ENCODE measurements around the gene PARD3. TPM values are rescaled to one million over a fixed set of nuclear protein-coding genes. Genes with fewer than 3 reads are reported as not detected.

The PARD3 gene
- total and polyA plus RNA-seq, 12 donors = 17.0 to 93.8 (median 47.3) TPM

DNA sequence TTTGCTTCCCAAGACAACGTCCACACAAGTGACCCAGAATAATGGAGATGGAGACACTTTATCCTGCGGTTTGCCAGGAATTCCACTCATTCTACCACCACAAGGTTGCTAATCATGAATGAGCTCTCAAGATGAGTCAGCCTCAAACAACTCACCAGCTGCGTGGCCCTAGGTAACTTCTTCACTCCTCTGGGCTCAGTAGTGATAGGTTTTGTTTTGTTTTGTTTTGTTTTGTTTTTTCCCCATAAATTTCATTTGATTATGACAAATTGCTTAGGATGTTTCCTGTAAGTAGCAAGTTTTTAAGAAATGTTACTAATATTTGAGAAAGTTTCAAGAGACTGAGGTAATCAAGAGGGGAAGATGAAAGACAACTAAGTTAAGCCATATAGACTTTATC is 286.8 kb downstream of the PARD3 start:
- Histone ChIP-seq H3K4me3 (no peak overlapping the region), H3K27ac (no peak overlapping the region), H3K36me3 (replicated peaks in 1 of 2) (no peaks in the 10 kb centered on the region), H3K27me3 (no peaks in the 10 kb centered on the region), H3K9me3 (replicated peaks in 1 of 3) (no peaks in the 10 kb centered on the region), H3K4me1 (replicated peaks in 1 of 2) (peaks cover 9 to 27% of the 10 kb centered on the region in 2 donors)
- peak in 6 of 7 donors; percentile 43 to 69 (median 53) for DNase-seq
- TF ChIP-seq, protein P1, sequence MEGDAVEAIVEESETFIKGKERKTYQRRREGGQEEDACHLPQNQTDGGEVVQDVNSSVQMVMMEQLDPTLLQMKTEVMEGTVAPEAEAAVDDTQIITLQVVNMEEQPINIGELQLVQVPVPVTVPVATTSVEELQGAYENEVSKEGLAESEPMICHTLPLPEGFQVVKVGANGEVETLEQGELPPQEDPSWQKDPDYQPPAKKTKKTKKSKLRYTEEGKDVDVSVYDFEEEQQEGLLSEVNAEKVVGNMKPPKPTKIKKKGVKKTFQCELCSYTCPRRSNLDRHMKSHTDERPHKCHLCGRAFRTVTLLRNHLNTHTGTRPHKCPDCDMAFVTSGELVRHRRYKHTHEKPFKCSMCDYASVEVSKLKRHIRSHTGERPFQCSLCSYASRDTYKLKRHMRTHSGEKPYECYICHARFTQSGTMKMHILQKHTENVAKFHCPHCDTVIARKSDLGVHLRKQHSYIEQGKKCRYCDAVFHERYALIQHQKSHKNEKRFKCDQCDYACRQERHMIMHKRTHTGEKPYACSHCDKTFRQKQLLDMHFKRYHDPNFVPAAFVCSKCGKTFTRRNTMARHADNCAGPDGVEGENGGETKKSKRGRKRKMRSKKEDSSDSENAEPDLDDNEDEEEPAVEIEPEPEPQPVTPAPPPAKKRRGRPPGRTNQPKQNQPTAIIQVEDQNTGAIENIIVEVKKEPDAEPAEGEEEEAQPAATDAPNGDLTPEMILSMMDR (IDR thresholded peaks at IDR 0.05) = no peak
- no peak for TF ChIP-seq POLR2A (IDR thresholded peaks at IDR 0.05)
- intact Hi-C loops (cut with DNase I) = no loop called here
- WGBS, 4 donors = 47 to 52% (median 49%) methylated on average over 3 of the region's 3 CpGs

DNA sequence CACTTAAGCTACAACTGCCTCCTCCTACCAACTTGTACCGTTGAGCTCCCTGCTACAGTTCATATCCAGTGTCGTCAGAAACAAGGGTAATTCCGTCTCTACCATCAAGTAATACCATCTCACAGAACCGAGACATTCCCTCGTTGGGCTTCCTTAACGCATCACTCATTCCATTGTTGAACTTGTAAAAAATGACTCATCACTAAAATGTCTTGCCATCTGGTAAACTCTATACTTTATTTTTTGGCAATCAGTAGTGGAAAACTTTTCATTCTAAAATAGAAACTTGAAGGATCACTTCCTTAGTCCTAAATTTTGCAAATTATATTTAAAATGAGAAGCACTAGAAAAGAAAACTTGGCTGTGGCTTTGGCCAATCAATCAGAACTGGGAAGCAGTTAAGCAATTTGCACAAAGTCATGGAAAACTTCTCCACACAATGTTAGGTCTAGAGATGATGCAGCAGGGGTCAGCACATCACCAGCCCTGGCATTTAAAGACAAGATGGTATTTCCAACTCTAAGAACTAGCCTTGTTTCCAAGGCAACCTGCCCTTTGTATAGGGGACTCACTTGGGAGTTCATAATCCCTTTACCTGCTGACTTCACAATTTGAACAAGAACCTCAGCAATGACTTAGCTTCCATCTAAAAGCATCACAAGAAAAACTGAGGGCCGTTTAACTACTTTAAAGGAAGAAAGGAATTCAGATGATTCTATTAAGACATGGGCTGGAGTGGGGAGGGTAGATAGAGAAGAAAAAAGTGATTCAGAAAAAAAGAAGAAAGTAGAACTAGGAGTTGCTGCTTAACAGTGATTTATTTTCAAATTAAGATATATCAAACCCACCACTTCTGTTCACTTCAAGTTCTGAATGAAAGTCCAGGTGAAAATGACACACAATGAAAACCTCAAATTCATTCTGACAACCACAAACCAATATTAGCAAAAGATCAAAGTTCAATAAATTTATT is 288.1 kb downstream of the PARD3 start:
- Histone ChIP-seq H3K27me3 (no peaks in the 10 kb centered on the region), H3K4me1 (replicated peaks in 1 of 2) (peaks cover 9 to 27% of the 10 kb centered on the region in 2 donors), H3K27ac (peak overlapping the region in 4 of 5 donors; percentile 39 to 80 (median 61)), H3K36me3 (replicated peaks in 1 of 2) (no peaks in the 10 kb centered on the region), H3K9me3 (replicated peaks in 1 of 3) (no peaks in the 10 kb centered on the region), H3K4me3 (no peak overlapping the region)
- no peak for TF ChIP-seq POLR2A (IDR thresholded peaks at IDR 0.05)
- TF ChIP-seq, protein P1 (IDR thresholded peaks at IDR 0.05) = peak in 1 of 6 experiments; percentile 40
- peak in 5 of 7 donors; percentile 45 to 72 (median 58) for DNase-seq
- 42 to 60% (median 58%) methylated on average over 7 of the region's 7 CpGs for WGBS, 4 donors
- intact Hi-C loops (cut with DNase I) = no loop called here

DNA sequence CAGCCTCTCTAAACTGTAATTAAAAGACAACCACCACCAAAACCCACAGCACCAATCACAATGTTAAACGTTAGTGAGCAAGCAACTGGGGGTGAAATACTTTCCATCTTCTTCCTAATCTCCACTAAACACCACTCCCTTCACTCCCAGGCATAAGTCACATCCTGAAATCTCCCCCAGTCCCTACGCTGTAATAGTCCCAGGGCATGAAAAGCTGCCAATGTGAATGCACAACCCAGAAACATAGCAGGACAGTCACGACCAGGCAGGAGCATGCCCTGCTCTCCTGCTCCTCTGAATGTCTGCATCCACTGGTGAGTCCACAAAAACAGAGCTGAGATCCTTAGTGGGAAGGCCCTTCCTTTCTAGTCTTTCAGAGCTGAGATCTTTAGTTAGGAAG is 288.9 kb downstream of the PARD3 start:
- H3K4me3 ChIP-seq = no peak overlapping the region
- TF ChIP-seq, protein P1 (IDR thresholded peaks at IDR 0.05) = no peak
- no peak for TF ChIP-seq POLR2A (IDR thresholded peaks at IDR 0.05)

DNA sequence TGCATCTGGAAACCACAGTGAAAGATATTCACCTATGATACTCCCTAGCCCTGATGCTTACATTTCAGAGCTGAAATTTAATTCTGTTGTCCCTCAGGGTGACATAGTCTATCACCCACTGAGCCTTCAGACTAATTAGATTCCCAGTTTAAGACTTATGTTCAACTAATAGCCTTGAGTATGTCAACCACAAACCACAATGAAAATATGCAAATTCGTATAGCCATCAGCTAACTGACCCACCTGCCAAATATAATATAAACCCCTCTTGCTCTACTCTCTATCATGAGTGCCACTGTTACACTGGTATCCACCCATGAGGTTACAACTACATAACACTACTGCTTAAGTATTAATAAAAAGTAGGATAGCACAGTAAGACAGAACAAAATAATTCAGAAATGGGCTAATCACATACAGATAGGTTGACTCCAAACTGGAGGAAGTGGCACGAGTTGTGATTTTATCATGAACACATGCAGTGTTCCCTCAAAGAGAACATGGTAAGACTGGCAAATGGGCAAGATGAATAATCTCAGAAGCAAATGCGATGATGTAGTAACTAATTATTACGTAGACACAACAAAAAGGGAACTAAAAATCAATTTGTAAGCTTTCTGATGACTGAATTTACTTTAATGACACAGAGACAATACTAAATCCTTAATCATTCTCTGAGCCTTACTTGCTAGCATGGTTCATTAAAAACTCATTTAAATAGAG is 290.6 kb downstream of the PARD3 start:
- Histone ChIP-seq H3K27ac (no peak overlapping the region), H3K27me3 (no peaks in the 10 kb centered on the region), H3K36me3 (replicated peaks in 1 of 2) (no peaks in the 10 kb centered on the region), H3K9me3 (replicated peaks in 1 of 3) (no peaks in the 10 kb centered on the region), H3K4me3 (no peak overlapping the region), H3K4me1 (replicated peaks in 1 of 2) (peaks cover 9 to 27% of the 10 kb centered on the region in 2 donors)
- TF ChIP-seq POLR2A (IDR thresholded peaks at IDR 0.05) = no peak
- TF ChIP-seq, protein P1 (IDR thresholded peaks at IDR 0.05) = no peak
- DNase-seq = no peak
- intact Hi-C loops (cut with DNase I) = no loop called here
- 87 to 96% (median 89%) methylated on average over 4 of the region's 4 CpGs for WGBS, 4 donors

More for the DNA sequence above, 288.9 kb downstream of the PARD3 start:
- no peaks in the 10 kb centered on the region for H3K36me3 ChIP-seq (replicated peaks in 1 of 2)
- H3K4me1 ChIP-seq (replicated peaks in 1 of 2) = peaks cover 9 to 27% of the 10 kb centered on the region in 2 donors
- H3K9me3 ChIP-seq (replicated peaks in 1 of 3) = no peaks in the 10 kb centered on the region
- intact Hi-C loops (cut with DNase I) = no loop called here
- WGBS, 4 donors = 81 to 89% (median 85%) methylated on average over 3 of the region's 3 CpGs
- peak overlapping the region in 4 of 5 donors; percentile 28 to 80 (median 54) for H3K27ac ChIP-seq
- no peaks in the 10 kb centered on the region for H3K27me3 ChIP-seq
- DNase-seq = no peak
